Esophagus muscularis mucosa (tissue), 3 donors: ENCODE measurements around the gene PTPRE.

Experiments
- POLR2A ChIP-seq: fragments of 450-650 bp; IDR thresholded peaks from one replicate; pipeline ENCODE4 v1.6.1; 2017; ENCODE audit warnings: antibody characterized with exemption, moderate library complexity, mild to moderate bottlenecking, low read depth
- TF ChIP-seq, protein P1 (sequence below), 3 experiments: fragments of 200-600 bp in 2 of 3; fragments of 450-650 bp in 1 of 3; sonication (generic) in 2 of 3; IDR thresholded peaks; one replicate each; pipeline ENCODE4 v1.5.1; 2017 to 2019; ENCODE audit warnings: antibody characterized with exemption in 3 of 3, mild to moderate bottlenecking in 2 of 3, moderate library complexity in 1 of 3

GRCh38 chr10:128050121-128050516, 143.2 kb downstream of the PTPRE start:
- no peak for TF ChIP-seq POLR2A
- TF ChIP-seq, protein P1, sequence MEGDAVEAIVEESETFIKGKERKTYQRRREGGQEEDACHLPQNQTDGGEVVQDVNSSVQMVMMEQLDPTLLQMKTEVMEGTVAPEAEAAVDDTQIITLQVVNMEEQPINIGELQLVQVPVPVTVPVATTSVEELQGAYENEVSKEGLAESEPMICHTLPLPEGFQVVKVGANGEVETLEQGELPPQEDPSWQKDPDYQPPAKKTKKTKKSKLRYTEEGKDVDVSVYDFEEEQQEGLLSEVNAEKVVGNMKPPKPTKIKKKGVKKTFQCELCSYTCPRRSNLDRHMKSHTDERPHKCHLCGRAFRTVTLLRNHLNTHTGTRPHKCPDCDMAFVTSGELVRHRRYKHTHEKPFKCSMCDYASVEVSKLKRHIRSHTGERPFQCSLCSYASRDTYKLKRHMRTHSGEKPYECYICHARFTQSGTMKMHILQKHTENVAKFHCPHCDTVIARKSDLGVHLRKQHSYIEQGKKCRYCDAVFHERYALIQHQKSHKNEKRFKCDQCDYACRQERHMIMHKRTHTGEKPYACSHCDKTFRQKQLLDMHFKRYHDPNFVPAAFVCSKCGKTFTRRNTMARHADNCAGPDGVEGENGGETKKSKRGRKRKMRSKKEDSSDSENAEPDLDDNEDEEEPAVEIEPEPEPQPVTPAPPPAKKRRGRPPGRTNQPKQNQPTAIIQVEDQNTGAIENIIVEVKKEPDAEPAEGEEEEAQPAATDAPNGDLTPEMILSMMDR (IDR thresholded peaks at IDR 0.05) = no peak
